Muscle layer of duodenum (tissue), 2 donors: Measurements from ENCODE around the gene SSC4D.
A peak's percentile ranks its signal among the peaks of the same experiment; 100 is the strongest.

Experiments used
- H3K27ac ChIP-seq: one replicate; pipeline ENCODE4 v1.7.0; 2013; ENCODE audit warnings: mild to moderate bottlenecking, low read length
- H3K27me3 ChIP-seq: one replicate; pipeline ENCODE4 v1.7.0; 2013; ENCODE audit warnings: low read depth, mild to moderate bottlenecking, control low read depth, low read length
- H3K36me3 ChIP-seq, 2 donors: one replicate each; pipeline ENCODE4 v1.7.0; 2013; ENCODE audit warnings: low read length in 2 of 2, control low read depth in 1 of 2, mild to moderate bottlenecking in 1 of 2; ENCODE audit not compliant: insufficient read depth in 2 of 2, control insufficient read depth in 1 of 2
- H3K4me1 ChIP-seq, 2 donors: one replicate each; pipeline ENCODE4 v1.7.0; 2013; ENCODE audit warnings: low read length in 2 of 2, mild to moderate bottlenecking in 2 of 2, control low read depth in 1 of 2, moderate library complexity in 1 of 2; ENCODE audit not compliant: insufficient read depth in 2 of 2, control insufficient read depth in 1 of 2
- H3K4me3 ChIP-seq, 2 donors: one replicate each; pipeline ENCODE4 v1.7.0; 2013; ENCODE audit warnings: low read length in 2 of 2, low read depth in 1 of 2, mild to moderate bottlenecking in 1 of 2
- H3K9me3 ChIP-seq, 2 donors: one replicate each; pipeline ENCODE4 v1.7.0; 2013; ENCODE audit warnings: low read length in 2 of 2, control low read depth in 1 of 2, mild to moderate bottlenecking in 1 of 2; ENCODE audit not compliant: control insufficient read depth in 1 of 2
- donor health status: healthy.

Gene SSC4D

DNA sequence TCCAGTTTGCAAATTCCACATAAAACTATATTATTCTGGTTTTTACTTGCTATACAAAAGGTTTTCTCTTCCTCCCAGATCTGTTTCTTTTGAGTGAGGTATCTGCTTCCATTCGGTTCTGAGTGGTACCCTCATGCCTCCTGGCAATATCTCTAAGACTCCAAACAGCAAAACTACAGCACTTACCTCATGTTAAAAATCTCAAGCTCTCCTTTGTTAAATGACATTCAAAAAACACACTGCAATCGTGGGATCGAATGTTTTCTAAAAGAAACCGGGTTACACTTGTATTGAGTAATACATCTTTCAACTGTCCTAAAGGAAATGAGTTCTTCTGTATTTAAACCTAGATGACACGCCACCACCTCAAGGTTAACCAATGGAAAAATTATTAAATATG, 61.8 kb downstream of the SSC4D start:
- no peak overlapping the region for H3K27ac ChIP-seq
- H3K4me3 ChIP-seq, result no peak overlapping the region
- H3K27me3 ChIP-seq, result no peaks in the 10 kb centered on the region
- H3K4me1 ChIP-seq, result peaks cover 0 to 13% of the 10 kb centered on the region in 2 donors
- no peaks in the 10 kb centered on the region for H3K9me3 ChIP-seq
- H3K36me3 ChIP-seq, result peaks cover 25 to 47% of the 10 kb centered on the region in 2 donors

DNA sequence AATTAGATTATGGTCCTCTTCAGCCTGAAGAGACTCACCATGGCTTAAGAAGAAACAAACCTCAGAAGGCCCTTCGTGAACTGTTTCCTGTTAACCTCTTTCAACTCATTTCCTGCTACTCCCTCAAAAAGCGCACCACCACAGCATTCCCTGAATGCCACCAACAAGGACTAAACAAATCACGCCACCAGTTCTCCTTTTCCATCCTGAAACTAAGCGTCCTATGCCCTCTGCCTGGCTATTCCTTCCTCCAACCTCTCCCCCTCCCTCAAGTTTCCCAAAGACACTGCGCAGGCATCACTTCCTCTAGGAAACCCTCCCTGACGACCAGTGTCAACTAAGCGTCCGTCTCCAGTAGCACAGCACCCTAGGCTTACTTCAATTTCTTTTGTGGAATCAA, 62.7 kb downstream of the SSC4D start:
- Histone ChIP-seq H3K27me3 (no peaks in the 10 kb centered on the region), H3K4me1 (peaks cover 0 to 8% of the 10 kb centered on the region in 2 donors), H3K36me3 (peaks cover 25 to 51% of the 10 kb centered on the region in 2 donors), H3K27ac (peak overlapping the region; percentile 53), H3K9me3 (no peaks in the 10 kb centered on the region), H3K4me3 (no peak overlapping the region)

DNA sequence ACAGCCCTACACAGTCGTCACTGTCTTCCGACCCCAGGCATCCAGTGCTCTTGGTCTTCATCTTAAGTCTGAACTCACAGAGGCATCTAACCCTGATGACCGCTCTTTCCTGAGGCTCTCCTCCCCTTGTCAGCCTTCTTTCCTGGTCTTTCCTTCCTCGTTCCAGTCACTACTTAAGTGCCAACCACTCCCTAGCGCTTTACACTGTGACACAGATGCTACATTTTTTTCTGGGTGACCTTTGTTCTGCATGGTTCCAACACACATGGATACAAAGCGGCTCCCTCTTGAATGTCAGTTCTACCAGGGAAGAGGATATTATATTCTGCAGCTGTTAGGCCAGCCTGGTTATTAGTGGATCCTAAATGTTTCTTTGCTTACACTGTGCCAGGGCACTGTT, 63.4 kb downstream of the SSC4D start:
- Histone ChIP-seq H3K27ac (peak overlapping the region; percentile 53), H3K4me1 (peaks cover 0 to 14% of the 10 kb centered on the region in 2 donors), H3K36me3 (peaks cover 25 to 51% of the 10 kb centered on the region in 2 donors), H3K9me3 (no peaks in the 10 kb centered on the region), H3K4me3 (no peak overlapping the region), H3K27me3 (no peaks in the 10 kb centered on the region)

DNA sequence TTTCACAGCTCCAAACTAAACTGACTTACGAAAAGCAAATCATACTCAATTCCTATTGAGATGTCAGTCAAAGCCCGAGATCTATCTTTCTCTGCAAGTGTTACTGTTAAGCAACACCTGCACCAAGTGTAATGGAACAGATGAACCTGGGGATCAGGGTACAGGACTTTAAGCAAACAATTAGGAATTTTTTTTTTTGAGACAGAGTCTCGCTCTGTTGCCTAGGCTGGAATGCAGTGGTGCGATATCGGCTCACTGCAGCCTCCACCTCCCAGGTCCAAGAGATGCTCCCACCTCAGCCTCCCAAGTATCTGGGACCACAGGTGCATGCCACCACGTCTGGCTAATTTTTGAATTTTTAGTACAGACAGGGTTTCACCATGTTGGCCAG, 65.6 kb downstream of the SSC4D start:
- Histone ChIP-seq H3K36me3 (peaks cover 28 to 39% of the 10 kb centered on the region in 2 donors), H3K4me3 (no peak overlapping the region), H3K27ac (no peak overlapping the region), H3K4me1 (peaks cover 0 to 26% of the 10 kb centered on the region in 2 donors), H3K27me3 (no peaks in the 10 kb centered on the region), H3K9me3 (no peaks in the 10 kb centered on the region)

DNA sequence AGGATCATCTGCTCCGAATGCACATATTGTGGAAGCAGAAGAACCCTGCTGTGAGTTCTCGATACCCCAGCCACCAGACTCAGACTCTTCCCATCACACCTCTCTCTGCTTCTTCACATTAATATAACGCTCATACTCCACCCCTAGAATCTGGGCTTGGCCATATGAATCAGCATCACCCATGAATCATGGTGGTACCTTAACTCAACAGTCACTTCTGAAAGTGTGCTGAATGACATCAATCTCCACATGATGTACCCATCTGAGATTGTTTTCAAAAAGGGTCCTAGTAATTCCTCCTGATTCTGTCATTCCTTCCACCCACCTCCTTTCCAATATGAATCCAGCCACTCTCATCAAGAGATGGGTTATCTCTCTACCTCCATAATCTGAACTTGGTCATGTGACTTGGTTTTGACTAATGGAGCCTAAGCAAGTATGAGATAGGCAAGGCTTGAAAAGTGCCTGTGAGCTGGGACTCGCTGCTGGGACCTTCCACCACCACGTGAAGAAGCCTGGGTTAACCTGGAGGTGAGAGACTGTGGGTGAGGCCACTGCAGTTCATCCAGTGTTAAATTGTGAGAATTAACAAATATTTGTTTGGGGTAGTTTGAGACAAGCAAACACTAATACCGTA, 66.1 kb downstream of the SSC4D start:
- H3K4me3 ChIP-seq, result no peak overlapping the region
- no peaks in the 10 kb centered on the region for H3K27me3 ChIP-seq
- H3K9me3 ChIP-seq, result no peaks in the 10 kb centered on the region
- no peak overlapping the region for H3K27ac ChIP-seq
- H3K36me3 ChIP-seq, result peaks cover 28 to 39% of the 10 kb centered on the region in 2 donors
- peaks cover 0 to 26% of the 10 kb centered on the region in 2 donors for H3K4me1 ChIP-seq

DNA sequence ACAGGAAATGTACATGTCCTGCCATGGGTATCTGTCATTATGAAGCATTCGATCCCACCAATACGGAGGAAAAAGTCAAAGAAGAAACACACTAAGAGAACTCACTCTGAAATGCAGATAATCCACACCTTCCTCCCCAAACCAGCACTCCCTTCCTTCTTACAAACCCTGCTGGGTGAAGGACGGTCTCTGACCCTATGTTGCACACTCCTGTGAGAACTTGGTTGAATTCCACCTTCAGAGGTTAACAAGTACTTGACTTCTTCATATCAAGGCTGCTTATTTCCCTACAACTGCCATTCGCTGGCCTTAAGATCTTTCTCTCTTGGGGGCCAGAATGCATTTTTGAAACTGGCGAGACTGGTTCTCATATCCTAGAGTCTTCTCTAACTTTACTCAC, 67.3 kb downstream of the SSC4D start:
- H3K27ac ChIP-seq, result no peak overlapping the region
- H3K4me3 ChIP-seq, result no peak overlapping the region
- H3K36me3 ChIP-seq, result peaks cover 28 to 34% of the 10 kb centered on the region in 2 donors
- H3K27me3 ChIP-seq, result no peaks in the 10 kb centered on the region
- H3K9me3 ChIP-seq, result no peaks in the 10 kb centered on the region
- peaks cover 0 to 31% of the 10 kb centered on the region in 2 donors for H3K4me1 ChIP-seq

DNA sequence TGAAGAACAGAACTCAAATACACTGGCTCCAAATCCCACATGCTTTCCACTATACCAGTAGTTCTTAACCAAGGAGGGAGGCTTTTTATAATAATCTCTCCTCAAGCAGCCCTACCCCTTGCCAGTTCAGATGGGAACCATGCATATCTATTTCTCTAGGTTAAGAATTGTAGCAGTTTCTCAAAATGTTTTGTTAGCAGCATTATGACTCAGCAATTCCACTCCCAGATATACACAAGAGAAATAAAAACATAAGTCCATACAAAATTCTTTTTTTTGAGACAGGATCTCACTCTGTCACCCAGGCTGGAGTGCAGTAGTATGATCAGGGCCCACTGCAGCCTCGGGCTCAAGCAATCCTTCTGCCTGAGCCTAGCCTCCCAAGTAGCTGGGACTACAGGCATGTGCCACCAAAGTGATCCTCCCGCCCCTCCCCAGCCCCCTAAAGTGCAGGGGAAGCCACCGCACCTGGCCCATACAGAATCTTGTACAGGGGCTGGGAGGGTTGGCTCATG, 68.8 kb downstream of the SSC4D start:
- Histone ChIP-seq H3K27ac (no peak overlapping the region), H3K4me3 (no peak overlapping the region), H3K4me1 (peaks cover 0 to 34% of the 10 kb centered on the region in 2 donors), H3K9me3 (no peaks in the 10 kb centered on the region), H3K27me3 (no peaks in the 10 kb centered on the region), H3K36me3 (peaks cover 14 to 25% of the 10 kb centered on the region in 2 donors)
